ENCODE results near the gene SLC15A3.
A peak's percentile ranks its signal among the peaks of the same experiment; 100 is the strongest.
"Not testable (repeated sequence)": the region's sequence is repeated elsewhere in the genome, so short reads cannot be mapped to it uniquely, and the experiment has no call there.

Gene SLC15A3

DNA sequence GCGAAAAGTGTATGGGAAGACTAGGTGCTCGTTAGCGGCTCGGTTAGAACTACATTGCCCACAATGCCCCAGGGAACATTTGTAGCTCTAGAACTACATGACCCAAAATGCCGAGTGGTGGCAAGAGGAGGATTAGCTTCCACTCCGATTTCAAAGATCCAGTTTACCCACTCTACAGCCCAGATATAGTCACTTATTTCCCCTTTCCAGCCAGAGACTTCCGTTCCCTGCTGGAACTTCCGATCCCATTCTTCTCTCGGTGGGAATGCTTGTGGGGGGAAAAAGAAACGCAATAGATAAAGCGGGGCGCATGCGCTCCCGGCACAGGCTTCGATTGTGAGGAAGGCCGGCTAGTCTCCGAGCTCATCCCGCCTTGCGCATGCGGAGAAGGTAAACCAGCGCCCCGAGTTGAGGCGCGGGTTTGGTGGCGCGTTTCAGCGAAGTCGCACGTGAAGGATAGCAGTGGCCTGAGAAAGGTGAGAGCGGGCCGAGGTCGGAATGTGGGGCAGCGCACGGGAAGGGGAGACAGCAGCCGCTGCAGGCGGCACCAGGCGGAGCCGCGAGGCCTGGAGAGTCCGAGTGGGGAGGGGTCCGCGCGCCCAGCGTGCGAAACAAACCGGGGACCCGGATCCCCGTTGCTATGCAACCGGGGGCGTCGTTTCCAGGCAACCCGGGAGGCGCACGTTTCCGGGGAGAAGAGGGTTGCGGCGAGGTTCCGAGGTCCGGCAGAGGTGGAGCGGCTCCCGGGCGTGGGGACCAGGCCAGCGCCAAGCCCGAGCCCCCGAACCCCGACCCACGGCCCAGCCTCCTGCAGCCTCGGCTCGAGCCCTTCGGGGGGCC is 38.0 kb downstream of the SLC15A3 start, which contains the start of gene TMEM109:
TMEM109 (plus strand) TSS at position 366 of the 840 bp plus-strand sequence. CDS start 5,536 bp downstream, outside the sequence.
- peak; percentile 91 for DNase-seq (ENCODE audit: low read depth)

DNA sequence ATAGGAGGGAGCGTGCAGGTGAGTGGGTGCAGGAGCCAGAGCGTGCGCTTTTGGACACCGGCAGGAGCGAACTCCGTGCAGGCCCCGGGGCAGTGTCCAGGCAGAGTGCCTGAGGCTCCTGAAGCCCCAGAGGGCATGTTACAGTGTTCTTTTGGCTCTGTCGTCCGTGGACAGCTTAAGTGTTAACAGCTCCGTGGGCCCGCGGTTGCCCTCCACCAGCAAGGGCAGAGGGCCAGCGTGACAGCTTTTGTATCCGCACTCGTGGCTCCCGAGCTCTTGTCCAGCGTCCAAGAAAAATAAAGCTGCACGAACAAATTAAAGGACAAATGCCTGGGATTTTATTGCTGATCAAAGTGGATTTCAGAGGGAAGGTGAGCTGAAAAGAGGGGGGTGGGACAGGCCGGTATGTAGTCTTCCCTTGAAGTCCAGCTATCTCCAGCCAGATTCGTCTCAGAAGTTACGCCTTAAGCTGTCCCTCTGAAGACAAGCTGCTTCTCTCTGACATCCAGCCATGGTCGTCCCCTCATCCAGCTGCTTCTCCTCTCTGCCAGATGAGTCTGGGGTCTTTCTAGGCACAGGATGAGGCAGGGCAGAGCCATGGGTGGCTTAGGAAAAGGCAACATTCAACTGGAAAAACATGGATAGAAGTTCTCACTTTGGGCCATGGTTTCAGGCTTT is 39.0 kb downstream of the SLC15A3 start:
- DNase-seq (ENCODE audit: low read depth) = no peak

DNA sequence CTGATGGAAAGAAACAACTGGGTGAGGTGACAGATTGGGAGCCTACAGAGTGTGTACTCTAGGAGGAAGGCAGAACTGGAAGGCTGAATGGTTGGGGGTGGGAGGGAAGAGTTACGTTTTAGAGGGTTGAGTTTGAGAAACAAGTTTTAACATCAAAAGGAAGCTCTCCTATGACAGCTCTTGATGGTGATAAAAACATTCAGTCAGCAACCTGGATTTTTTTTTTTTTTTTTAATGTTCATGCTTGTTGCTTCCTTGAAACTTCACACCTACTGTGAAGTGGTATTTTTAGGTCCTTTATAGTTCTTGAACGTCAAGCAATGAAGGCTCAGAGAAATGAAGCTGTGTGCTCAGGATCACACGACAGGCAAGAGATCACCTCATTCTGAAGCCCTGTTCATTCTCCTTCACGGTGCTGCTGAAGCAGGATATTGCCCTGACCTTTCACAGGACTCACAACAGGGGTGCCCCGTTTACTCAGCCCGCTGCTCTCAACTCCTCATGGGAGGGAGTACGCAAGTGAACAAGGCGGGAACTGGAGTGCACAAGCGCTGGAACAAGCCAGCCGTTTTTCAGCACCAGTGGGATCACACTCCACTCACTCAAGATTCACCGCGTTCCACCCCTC is 39.6 kb downstream of the SLC15A3 start:
- no peak for DNase-seq (ENCODE audit: low read depth)

DNA sequence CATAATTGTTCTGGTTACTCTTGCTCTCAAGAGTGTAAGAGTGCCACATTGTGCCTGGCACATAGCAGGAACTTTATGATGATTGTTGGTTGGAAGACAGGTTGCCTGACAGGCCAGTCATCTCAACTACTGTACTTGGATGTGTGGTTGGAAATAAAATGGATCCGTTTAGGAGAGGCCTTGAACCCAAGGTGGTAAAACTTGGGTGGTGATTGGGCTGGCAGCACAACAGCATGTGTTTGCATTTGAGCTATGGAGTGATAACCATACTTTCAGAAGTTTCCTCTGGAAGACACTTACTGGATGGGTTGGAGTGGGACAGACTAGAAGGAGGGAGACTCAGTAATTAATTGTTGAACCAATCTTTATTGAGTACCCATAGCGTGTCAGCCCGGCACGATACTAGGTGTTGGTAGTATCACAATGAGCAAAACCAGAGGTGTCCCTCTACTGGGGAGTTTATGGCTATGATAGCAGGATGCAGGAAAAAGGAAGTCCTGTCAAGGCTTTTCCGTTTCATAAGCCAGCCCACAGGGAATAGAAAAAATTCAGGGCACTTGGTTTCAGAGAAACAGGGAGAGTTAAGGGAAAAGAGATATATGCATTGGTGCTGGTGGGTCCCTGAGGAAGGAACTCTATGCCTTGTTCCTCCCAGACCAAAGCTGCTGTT is 41.1 kb downstream of the SLC15A3 start:
- peak; percentile 31 for DNase-seq (ENCODE audit: low read depth)

DNA sequence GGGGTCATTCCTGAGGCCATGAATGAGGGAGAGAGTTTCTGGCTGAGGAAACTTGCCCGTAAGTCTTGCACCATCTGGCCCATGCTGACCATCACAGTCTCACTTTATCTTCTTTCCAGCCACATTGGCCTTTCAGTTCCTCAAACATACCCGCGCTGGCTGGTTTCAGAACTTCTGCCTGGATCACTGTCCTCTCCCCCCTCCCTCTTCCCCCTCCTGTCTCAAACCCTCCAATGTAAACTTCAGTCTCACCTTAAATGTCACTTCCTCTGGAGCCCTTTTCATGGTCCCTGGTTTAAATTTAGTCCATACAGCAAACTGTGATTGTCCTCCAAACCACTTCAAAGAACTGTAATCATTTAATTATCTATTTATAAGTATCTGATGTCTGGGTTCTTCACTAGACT is 41.7 kb downstream of the SLC15A3 start:
- DNase-seq (ENCODE audit: low read depth) = no peak

DNA sequence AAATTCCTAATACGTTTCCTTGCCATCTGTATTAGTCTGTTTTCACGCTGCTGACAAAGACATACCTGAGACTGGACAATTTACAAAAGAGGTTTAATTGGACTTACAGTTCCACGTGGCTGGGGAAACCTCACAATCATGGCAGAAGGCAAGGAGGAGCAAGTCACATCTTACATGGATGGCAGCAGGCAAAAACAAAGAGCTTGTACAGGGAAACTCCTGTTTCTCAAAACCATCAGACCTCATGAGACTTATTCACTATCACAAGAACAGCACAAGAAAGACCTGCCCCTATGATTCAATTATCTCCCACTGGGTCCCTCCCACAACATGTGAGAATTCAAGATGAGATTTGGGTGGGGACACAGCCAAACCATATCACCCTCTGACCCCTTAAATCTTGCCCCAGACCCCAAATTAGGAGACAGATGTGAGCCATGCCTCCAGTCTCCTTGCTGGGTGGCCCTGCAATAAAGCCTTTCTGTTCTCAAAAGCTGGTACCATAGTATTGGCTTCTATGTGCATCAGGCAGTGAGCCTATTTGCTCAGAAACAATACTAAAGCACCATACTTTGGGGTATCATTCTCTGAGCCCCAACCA is 42.2 kb downstream of the SLC15A3 start:
- DNase-seq (ENCODE audit: low read depth) = not testable (repeated sequence)

DNA sequence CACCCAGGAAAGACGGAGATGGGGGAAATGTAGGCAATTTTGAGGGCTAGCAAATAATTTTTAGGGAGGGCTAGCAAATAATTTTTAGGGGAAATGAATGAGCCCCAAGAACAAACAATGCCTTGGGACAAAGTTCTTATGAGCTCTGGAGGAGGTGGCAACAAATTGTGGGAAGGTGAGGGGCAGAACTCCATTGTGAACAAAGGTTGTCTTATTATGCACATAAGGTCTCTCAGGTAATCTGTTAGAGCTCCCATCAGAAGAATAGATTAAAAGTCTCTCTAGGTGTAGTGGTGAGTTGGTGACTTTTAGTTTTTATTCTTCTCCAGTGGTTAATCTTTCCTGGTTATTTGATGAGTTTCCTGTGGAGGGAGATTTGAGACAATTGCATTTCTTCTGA is 43.2 kb downstream of the SLC15A3 start:
- DNase-seq (ENCODE audit: low read depth) = no peak

DNA sequence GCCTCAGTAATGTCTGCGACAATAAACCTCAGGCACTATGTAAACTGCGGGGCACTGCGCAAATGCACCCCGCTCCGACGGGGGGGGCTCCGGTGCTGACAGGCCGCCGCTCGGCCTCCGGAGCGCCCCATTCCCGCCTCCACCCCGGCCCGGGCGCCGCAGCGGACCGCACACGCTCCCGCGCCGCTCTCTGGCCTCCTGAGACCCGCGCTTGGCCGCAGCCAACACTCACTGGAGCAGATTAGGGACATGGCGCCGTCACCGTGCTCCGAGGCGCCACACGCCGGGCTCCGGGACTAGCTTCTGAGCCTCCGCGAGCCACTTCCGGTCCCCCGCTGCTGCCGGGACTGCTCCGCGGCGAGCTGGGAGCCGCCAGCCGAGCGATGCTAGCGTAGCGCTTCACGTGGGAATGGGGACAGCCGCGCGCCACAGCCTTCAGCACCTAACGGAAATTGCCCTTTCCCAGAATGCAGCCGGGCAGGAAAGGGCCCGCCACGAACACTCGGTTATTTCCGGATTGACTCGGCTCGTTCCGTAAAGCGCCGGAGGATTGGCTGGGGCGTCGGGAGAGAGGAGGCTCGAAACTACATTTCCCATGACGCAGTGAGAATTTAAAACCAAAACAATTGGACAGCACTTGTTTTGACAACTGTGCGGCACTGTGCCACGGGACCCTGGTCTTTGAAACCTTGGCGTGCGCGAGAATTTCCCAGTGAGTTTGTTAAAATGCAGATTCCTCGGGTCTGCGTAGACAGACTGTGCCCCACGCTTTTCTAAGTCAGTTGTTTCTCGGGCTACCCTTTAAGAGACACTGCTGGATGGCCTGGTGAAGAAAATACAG is 45.6 kb downstream of the SLC15A3 start, which contains the start of gene PRPF19:
PRPF19 (minus strand) TSS at position 454 of the 841 bp plus-strand sequence; CDS start at position 251, 203 bp downstream.
- DNase-seq (ENCODE audit: low read depth) = peak; percentile 97

DNA sequence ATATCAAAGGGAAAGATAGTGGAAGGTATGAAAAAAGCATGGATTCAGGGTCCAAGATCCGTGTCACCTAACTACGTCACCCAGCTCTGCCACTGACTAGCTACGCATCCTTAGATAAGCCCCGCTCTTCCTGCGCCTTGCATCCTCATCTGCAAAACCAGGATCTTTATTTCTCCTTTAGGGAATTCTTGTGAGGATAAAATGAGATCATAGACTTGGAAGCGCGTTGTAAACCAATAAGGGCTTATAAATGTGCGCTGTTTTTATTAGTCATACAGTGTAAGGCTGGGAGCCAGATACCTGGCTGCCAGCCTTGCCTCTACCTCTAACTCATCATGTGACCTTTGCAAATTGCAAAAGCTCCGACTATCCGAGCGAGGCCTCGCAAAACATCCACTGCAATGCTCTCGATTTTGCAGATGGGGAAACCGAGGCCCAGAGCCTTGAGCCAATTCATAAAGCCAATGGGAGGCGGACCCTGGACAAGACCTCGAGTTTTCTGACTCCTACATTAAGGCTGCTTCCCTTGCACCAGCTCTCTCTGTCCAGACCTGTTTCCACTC is 46.3 kb downstream of the SLC15A3 start:
- peak; percentile 80 for DNase-seq (ENCODE audit: low read depth)

DNA sequence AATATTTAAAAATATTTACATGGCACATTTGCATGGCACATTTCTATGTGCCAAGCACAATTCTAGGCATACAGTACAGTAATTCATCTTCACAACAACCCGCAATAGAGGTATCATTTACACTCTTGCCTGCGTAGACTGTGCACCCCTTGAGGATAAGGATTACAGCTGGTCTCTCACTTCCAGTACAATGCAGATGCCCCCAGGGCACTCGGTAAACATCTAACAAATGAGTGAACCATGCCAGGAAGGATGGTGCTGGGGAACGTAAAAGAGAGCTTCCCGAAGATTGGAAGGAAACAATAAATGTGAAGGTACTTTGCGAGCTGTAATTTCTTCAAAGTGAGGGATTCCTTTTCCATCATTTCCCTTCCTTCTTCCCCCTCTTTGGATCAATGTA is 46.9 kb downstream of the SLC15A3 start:
- DNase-seq (ENCODE audit: low read depth) = peak; percentile 44

DNA sequence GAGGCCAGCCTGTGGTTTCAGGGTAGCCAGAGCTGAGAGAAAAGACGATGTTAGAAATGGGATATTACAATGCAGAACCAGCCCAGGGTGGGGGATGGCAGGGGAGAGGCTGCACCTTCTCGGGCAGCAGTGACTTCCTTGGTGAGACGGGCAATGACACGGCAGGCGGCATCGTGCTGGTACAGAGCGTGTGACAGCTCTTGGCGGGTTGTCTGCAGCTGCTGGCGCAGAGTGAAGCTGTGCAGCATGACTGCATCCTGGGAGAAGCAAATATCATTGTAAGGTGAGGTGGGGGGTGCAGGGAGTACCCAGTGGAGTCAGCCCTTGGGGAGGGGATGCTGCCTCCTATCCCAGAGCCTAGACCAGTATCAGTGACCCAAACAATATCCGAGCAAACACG is 49.4 kb downstream of the SLC15A3 start:
- DNase-seq (ENCODE audit: low read depth) = no peak

DNA sequence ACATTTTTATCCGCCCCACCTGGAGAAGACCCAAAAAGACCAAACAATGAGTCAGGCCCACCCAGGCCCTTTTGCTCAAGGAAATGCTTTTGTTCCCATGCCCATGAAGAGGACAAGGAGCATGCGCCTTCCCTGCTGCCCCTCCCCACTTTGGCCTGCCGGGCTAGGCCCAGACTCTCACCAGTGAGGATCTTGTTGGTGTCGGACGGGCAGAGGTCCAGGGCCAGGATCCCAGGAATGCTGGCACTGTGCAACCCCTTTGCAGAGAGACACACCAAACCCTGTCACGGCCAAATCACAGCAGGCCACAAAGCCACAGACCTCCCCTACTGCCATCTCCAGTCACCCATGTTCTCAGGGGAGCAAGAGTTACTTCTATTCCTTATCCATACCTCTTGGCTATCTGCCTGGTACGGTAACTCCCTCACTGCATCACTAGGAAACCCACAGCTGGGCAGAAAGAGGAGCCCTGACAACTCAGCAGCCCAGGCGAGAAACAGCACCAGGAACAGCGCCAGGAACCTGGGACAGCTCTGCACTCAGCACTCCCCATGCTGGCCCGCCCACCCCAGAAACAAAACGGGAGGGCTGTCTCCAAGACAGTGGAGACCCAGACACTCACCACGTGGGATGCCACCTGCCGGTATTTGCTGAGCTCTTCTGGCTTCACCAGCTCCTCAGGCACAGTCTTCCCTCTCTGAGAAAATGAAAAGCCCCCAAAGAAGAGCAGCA is 51.1 kb downstream of the SLC15A3 start:
- no peak for DNase-seq (ENCODE audit: low read depth)

DNA sequence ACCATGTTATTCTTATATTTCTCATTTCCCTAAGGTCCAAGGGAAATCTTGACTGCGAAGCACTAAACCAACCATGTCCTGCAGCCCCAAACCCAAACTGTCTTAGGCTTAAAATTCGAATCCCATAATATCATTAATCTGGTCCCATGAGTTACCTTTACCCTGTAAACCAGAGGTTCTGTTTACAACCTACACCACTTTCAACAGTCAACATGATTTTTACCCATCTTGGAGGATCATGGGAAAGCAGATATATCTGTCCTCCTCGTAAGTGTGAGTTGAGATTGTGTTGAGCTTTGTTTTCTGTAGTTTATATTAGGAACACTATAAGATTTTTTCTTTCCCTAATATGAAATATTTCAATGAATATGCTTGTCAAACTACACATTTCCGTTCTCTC is 52.0 kb downstream of the SLC15A3 start:
- DNase-seq (ENCODE audit: low read depth) = no peak

DNA sequence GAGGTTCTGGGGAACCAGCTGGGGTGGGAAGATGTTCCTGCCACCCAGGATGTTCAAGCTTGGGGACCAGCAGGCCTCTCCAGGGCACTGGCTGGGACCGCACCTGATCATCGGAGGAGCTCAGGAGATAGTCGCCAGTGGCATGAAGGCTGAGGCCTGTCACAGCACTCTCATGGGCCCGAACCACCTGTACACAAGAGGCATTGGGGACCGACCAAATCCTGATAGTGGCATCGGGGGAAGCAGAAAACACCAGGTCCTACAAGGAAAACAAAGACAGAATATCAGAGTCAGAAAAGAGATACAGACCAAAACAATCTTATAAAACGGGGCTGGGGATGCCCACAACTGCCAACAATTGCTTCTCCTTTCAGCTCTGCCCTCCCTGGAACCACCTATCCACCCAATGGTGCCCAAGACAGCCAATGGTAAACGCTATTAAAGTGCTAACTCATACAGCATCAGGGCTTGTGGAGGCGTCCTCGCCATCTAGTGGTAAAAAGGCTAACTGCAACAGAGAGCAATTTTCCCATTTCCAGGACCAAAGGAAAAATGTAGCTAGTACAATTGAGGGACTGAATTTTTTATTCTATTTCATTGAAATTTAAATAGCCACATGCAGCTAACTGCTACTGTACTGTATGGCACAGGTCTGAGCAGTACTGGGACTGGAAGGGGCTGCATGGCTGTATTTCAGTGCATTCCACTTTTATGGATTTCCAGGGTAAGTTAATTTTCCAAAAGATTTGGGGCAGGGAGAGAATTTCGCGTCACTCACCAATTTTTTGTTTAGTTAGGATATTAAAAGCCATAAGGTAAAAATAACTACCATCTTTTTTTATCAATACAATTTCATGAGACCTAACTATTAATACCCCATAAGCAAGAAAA is 52.7 kb downstream of the SLC15A3 start:
- DNase-seq (ENCODE audit: low read depth) = peak; percentile 76

DNA sequence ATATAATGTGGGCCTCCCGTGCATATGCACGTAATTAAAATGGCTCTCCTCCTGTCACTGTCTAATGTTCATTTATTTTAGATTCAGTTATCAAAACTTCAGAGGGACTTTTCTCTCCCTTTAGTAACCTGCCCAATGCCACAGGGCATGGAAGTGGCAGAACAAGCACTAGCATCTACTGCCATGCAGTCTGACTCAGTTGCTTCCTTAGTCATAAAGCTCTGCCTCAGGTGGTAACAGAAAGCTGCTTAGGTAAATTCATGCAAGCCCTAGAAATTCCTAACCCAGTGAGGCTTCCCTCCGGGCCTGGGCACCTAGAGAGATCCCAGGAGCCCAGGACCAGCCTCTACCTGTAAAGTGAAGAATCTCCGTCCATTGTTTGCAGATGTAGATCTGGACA is 54.5 kb downstream of the SLC15A3 start:
- DNase-seq (ENCODE audit: low read depth) = no peak

DNA sequence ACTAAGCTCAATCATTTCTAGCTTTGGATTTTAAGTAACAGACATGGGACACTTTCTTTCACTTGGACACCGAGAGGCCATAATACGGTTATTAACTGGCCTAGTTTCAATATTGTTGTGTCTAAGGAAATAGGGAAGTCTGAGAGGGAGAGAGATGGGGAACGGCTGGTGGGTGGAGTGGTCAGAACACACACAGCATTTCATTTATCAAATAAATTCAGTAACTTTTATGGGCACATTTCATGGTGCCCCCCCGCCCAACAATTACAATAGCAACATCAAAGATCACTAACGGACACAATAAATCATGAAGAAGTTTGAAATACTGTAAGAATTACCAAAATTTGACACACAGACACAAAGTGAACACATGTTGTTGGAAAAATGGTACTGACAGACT is 56.3 kb downstream of the SLC15A3 start:
- no peak for DNase-seq (ENCODE audit: low read depth)

DNA sequence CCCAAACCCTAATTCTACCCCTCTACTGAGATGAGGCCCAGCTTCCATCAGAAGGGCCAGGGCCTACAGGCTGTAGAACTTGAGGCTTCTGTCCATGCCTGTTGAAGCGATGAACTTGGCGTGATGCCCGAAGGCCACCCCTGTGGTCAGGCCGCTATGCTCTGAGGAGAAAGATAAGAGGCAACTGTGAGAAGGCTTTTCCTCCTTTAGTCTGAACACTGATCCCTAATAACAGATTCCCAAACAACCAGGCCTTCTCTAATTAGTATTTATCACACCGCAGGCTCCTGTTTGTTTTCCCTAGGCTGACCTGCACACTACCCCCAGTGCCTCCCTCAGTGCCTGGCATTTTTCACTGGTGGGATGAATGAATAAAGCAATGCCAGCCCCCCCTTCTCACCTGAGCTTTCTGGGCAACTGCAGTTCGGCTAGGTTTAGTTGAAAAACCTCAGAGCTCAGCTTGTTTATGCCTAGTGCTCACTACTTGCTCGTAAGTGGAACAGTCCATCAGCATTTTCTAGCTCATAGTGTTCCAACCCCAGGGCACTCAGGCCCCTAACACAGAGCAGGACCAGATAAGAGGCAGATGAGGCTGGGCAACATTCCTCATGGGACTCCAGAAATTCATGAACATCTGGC is 60.8 kb downstream of the SLC15A3 start:
- no peak for DNase-seq (ENCODE audit: low read depth)

DNA sequence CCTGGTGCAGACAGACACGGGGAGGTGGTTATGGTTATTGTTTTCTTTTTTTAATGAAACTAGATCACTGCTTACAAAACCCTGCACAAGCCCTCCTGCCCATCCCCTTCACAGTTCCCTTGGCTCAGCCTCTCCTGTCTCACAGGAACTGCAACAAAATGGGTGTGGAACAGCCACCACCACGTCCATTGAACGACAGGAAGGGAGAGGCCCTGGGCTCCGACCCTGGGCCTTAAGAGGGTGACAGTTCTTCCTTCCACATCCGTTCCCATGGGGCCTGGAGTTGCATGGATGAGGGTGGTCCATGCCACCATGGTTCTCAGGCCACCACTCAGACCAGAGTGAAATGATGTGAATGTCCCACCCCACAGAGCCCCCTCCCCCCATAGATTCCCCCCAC is 61.3 kb downstream of the SLC15A3 start:
- no peak for DNase-seq (ENCODE audit: low read depth)

Data from ELR (cell line).